Endothelial cell (in vitro differentiated cells): ENCODE data around the gene GNAI2. TPM values are rescaled to one million over a fixed set of nuclear protein-coding genes. Genes with fewer than 3 reads are reported as not detected.
"Not testable (repeated sequence)": the region's sequence is repeated elsewhere in the genome, so short reads cannot be mapped to it uniquely, and the experiment has no call there.

Experiments used
- DNase-seq: peaks from one replicate; pipeline ENCODE4 v3.0.0; 2021; ENCODE audit warnings: low spot score
- H3K27ac Mint-ChIP-seq: one replicate; pipeline ENCODE4 v1.8.0; 2021; ENCODE audit warnings: mixed read lengths, inconsistent platforms; ENCODE audit not compliant: unreplicated experiment
- H3K27me3 Mint-ChIP-seq: one replicate; pipeline ENCODE4 v1.8.0; 2021; ENCODE audit warnings: mild to moderate bottlenecking, moderate library complexity, mixed read lengths, inconsistent platforms; ENCODE audit not compliant: unreplicated experiment
- H3K36me3 Mint-ChIP-seq: one replicate; pipeline ENCODE4 v1.8.0; 2021; ENCODE audit warnings: mild to moderate bottlenecking, low read depth, mixed read lengths, inconsistent platforms; ENCODE audit not compliant: unreplicated experiment
- H3K4me1 Mint-ChIP-seq: one replicate; pipeline ENCODE4 v1.8.0; 2021; ENCODE audit warnings: mild to moderate bottlenecking, mixed read lengths, inconsistent platforms; ENCODE audit not compliant: unreplicated experiment
- H3K4me3 Mint-ChIP-seq: one replicate; pipeline ENCODE4 v1.8.0; 2021; ENCODE audit warnings: mild to moderate bottlenecking, mixed read lengths, inconsistent platforms; ENCODE audit not compliant: unreplicated experiment
- H3K9me3 Mint-ChIP-seq: one replicate; pipeline ENCODE4 v1.8.0; 2021; ENCODE audit warnings: mixed read lengths, inconsistent platforms; ENCODE audit not compliant: unreplicated experiment
- total RNA-seq: library from RNA; stranded (reverse); fragmentation: NEBNext Ultra II Directional; extraction: Animal tissue kit (Norgen Biotek cat#: 25700); gene quantifications from one replicate; pipeline ENCODE4 v1.2.1, GENCODE V29; 2021; ENCODE audit not compliant: unreplicated experiment
- TF ChIP-seq, protein P1 (sequence below): fragments of 200-600 bp; sonication (generic); IDR thresholded peaks from one replicate; pipeline ENCODE4 v1.5.0; 2021; ENCODE audit warnings: antibody characterized with exemption; ENCODE audit not compliant: unreplicated experiment

Gene GNAI2
- total RNA-seq, 1 donor from 2014 or later: 771 TPM

DNA sequence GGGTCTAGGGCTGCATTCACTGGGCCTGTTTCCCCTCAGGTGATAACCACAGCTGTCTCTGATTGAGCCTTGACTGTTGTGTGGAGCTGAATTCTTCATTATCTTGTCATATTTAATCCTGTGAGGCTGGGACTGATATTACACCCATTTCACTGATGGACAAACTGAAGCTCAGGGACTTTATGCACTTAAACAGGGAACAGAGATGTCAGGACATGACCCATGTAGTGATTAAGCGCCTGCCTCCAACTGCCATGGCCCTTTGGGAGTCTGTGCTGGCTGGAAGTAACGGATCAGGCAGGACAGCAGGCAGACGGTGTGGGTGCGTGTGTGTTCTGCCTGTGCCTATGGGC, 7.5 kb downstream of the GNAI2 start:
- TF ChIP-seq, protein P1, sequence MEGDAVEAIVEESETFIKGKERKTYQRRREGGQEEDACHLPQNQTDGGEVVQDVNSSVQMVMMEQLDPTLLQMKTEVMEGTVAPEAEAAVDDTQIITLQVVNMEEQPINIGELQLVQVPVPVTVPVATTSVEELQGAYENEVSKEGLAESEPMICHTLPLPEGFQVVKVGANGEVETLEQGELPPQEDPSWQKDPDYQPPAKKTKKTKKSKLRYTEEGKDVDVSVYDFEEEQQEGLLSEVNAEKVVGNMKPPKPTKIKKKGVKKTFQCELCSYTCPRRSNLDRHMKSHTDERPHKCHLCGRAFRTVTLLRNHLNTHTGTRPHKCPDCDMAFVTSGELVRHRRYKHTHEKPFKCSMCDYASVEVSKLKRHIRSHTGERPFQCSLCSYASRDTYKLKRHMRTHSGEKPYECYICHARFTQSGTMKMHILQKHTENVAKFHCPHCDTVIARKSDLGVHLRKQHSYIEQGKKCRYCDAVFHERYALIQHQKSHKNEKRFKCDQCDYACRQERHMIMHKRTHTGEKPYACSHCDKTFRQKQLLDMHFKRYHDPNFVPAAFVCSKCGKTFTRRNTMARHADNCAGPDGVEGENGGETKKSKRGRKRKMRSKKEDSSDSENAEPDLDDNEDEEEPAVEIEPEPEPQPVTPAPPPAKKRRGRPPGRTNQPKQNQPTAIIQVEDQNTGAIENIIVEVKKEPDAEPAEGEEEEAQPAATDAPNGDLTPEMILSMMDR: no peak
- Mint-ChIP-seq H3K4me1 (peaks cover 80% of the 10 kb centered on the region), H3K4me3 (peak overlapping the region; percentile 85), H3K27me3 (peaks cover 24% of the 10 kb centered on the region), H3K36me3 (peaks cover 27% of the 10 kb centered on the region), H3K9me3 (no peaks in the 10 kb centered on the region), H3K27ac (peak overlapping the region; percentile 99)
- DNase-seq: no peak

DNA sequence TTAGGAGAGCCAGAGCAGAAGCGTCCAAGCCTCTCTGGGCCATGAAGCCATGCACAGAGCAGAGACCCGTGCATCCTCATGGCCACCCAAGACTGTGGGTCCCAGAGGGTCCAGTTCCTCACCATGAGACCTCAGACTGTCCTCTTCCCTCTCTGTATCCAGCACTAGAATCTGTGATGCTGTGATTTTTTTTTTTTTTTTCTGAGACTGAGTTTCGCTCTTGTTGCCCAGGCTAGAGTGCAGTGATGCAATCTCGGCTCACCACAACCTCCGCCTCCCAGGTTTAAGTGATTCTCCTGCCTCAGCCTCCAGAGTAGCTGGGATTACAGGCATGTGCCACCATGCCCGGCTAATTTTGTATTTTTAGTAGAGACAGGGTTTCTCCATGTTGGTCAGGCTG, 8.8 kb downstream of the GNAI2 start:
- Mint-ChIP-seq H3K27ac (peak overlapping the region; percentile 95), H3K36me3 (peaks cover 22% of the 10 kb centered on the region), H3K27me3 (peaks cover 22% of the 10 kb centered on the region), H3K4me1 (peaks cover 75% of the 10 kb centered on the region), H3K4me3 (peak overlapping the region; percentile 71)
- DNase-seq, H3K9me3 Mint-ChIP-seq: not testable (repeated sequence)

DNA sequence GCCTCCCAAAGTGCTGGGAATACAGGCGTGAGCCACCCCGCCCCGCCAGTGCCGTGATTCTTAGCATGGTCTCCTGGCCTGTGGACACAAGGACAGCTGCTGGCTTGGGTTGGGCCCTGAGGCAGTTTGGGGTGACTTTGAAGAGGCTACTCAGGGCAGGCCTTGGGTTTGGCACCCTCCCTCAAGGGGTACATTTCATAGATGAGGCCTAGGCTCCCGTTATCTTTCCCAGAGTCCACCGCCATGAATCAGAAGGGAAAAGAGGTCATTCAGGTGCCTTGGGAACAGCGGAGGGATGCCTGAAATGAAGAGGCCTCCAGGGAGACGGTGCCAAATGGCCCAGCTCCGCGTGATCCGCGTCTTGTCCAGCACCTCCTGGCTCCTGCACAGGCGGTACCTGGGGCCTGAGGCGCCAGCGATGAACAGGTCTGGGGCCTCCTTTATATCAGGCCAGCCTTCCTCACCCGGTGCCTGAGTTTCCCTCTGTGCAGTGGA, 9.3 kb downstream of the GNAI2 start:
- H3K36me3 Mint-ChIP-seq: peaks cover 19% of the 10 kb centered on the region
- H3K27ac Mint-ChIP-seq: peak overlapping the region; percentile 95
- H3K4me3 Mint-ChIP-seq: peak overlapping the region; percentile 71
- H3K4me1 Mint-ChIP-seq: peaks cover 73% of the 10 kb centered on the region
- DNase-seq: peak; percentile 14
- TF ChIP-seq, protein P1: no peak
- H3K9me3 Mint-ChIP-seq: no peaks in the 10 kb centered on the region
- peaks cover 23% of the 10 kb centered on the region for H3K27me3 Mint-ChIP-seq

DNA sequence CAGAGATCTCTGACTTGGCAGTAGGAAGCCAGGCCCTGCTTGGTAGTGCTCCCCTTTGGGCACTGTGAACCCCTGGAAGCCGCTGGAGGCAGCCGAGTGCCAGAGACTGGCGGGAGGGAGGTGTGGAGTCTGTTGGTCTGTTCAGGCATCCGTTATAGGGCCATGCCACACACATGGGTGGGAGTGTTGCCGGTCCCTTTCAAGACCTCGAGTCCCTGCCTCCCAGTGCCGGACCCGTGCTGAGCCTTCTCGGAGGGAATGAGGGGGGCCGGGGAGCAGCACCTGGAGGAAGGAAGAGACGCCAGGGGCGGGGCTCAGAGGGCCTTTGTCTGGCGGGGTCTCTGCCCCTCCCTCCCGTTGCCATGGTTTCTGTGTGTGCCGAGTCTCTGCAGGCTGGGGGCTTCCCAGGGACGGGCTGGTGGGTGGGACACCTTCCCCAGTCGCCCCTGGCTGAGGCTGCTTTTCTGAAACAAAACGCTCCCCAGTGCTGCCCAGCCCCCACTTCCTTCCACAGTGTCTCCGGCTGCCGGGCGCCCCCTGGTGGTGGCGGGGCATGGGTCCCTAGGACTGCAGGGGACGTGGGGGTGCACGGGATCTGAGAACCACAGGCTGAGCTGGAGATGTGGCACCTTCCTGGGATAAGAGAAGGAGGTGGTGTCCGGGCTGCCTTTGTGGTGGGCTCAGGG, 10.0 kb downstream of the GNAI2 start:
- peaks cover 21% of the 10 kb centered on the region for H3K36me3 Mint-ChIP-seq
- H3K4me3 Mint-ChIP-seq: no peak overlapping the region
- H3K27ac Mint-ChIP-seq: peak overlapping the region; percentile 95
- peak; percentile 99 for DNase-seq
- peaks cover 25% of the 10 kb centered on the region for H3K27me3 Mint-ChIP-seq
- H3K4me1 Mint-ChIP-seq: peaks cover 74% of the 10 kb centered on the region
- TF ChIP-seq, protein P1: peak; percentile 97
- no peaks in the 10 kb centered on the region for H3K9me3 Mint-ChIP-seq

DNA sequence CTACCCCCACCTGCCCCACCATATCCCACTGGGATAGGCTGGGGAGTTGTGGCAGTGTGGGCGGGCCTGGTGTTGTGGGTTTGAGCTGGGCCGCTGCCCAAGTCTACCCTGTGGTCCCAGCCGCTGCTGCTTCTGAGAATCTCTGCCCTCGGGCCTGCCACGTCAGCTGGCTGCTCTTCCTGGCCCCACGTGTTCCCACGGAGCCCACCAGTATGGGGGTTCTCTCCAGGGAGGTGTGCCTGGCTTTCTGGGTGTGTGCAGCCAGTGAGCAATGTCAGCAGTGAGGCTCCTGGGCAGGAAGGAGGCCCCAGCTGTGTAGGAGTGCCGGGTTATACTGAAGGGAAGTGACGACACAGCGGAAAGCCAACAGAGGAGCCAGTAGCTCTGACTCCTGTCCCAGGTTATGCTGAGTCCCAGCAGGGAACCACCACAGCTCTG, 10.5 kb downstream of the GNAI2 start:
- H3K27me3 Mint-ChIP-seq: peaks cover 23% of the 10 kb centered on the region
- H3K4me3 Mint-ChIP-seq: peak overlapping the region; percentile 73
- peak overlapping the region; percentile 95 for H3K27ac Mint-ChIP-seq
- TF ChIP-seq, protein P1: no peak
- peak; percentile 44 for DNase-seq
- peaks cover 74% of the 10 kb centered on the region for H3K4me1 Mint-ChIP-seq
- H3K36me3 Mint-ChIP-seq: peaks cover 26% of the 10 kb centered on the region
- no peaks in the 10 kb centered on the region for H3K9me3 Mint-ChIP-seq
